Measurements from ENCODE around the gene FGF12.

DNA sequence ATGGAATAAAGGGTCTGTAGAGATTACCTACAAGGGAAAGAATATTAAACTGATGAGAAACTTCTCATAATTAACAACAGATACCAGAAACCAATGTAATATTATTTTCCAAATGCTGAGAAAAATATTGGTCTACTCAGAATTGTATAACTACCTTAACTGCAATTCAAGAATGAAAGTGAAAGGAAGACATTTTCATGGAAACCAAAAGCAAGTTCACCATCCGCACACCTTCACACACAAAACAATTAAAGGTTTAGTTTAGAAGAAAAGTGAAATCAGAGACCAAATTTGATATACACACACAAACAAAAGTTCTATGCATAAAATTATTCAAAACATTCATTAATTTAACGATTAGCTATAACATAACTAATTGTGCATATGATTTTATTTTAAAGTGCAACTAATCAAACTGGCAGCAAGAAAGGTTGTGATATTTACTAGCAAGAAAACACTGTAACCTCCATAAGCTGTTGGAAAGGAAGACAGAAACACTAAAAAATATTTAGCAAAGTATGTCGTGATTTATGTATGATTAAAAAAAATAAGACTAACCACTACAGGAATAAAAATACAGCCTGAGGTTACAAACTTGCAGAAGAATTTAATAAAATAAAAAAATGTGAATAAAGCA is 395.5 kb downstream of the FGF12 start:
- no peak for TF ChIP-seq YY1 (IDR thresholded peaks at IDR 0.05; ENCODE audit: insufficient read depth, insufficient read length)
- TF ChIP-seq ZNF274 (IDR thresholded peaks at IDR 0.05; ENCODE audit: low read depth, low read length): no peak
- no peak for TF ChIP-seq SUZ12 (IDR thresholded peaks at IDR 0.05; ENCODE audit: extremely low read depth, insufficient read depth, insufficient read length)
